HL-60 (cell line): ENCODE results near the gene ARL6IP5.
A peak's percentile ranks its signal among the peaks of the same experiment; 100 is the strongest.

Experiments used
- DNase-seq, 2 experiments: peaks; one replicate each; pipeline ENCODE4 v3.0.0-alpha.2; 2010 to 2020; ENCODE audit warnings: low read depth in 1 of 2, low spot score in 1 of 2
- H3K27ac ChIP-seq: fragments of 250-450 bp; sonication (Bioruptor Pico); replicated peaks from 2 replicates; pipeline ENCODE4 v1.5.1; 2020; ENCODE audit warnings: mild to moderate bottlenecking, moderate library complexity
- H3K27me3 ChIP-seq: fragments of 250-450 bp; sonication (Bioruptor Pico); 2 replicates; pipeline ENCODE4 v1.5.1; 2021; ENCODE audit warnings: mild to moderate bottlenecking, moderate library complexity; ENCODE audit not compliant: insufficient read depth, poor library complexity, severe bottlenecking
- H3K4me3 ChIP-seq: replicated peaks from 2 replicates; pipeline ENCODE4 v1.5.1; 2011; ENCODE audit warnings: mild to moderate bottlenecking, control low read depth, low read length; ENCODE audit not compliant: insufficient read depth
- CTCF ChIP-seq: IDR thresholded peaks from one replicate; pipeline ENCODE4 v1.5.1; 2011; ENCODE audit warnings: low read length, control low read depth, inconsistent platforms; ENCODE audit not compliant: insufficient read depth
- GABPA ChIP-seq: IDR thresholded peaks from 2 replicates; pipeline ENCODE4 v1.6.1; 2012; ENCODE audit warnings: low read depth
- POLR2AphosphoS5 ChIP-seq: IDR thresholded peaks from 2 replicates; pipeline ENCODE4 v1.6.1; 2012; ENCODE audit warnings: low read depth
- REST ChIP-seq: IDR thresholded peaks from 2 replicates; pipeline ENCODE4 v1.6.1; 2012; ENCODE audit warnings: low read depth; ENCODE audit not compliant: insufficient replicate concordance
- SPI1 ChIP-seq: IDR thresholded peaks from 2 replicates; pipeline ENCODE4 v1.6.1; 2012; ENCODE audit warnings: low read depth, mild to moderate bottlenecking, borderline replicate concordance

Gene ARL6IP5

GRCh38 chr3:69082805-69083204 lies 1.9 kb upstream of the ARL6IP5 start:
- no peak overlapping the region for H3K27ac ChIP-seq

GRCh38 chr3:69085168-69085832 lies 563 bp downstream of the ARL6IP5 start:
- DNase-seq, result peak; percentile 26 to 51
- Histone ChIP-seq H3K27me3 (no peaks in the 10 kb centered on the region), H3K4me3 (peak overlapping the region; percentile 88), H3K27ac (peak overlapping the region; percentile 75)
- no peak for TF ChIP-seq POLR2AphosphoS5
- no peak for TF ChIP-seq GABPA
- TF ChIP-seq CTCF, result no peak
- no peak for TF ChIP-seq SPI1
- TF ChIP-seq REST, result no peak

More at GRCh38 chr3:69082805-69083204, 1.9 kb upstream of the ARL6IP5 start:
- TF ChIP-seq CTCF (no peak), POLR2AphosphoS5 (no peak), GABPA (no peak), SPI1 (peak; percentile 45; the same call in 1 of the 2 replicates), REST (no peak)
- no peaks in the 10 kb centered on the region for H3K27me3 ChIP-seq
- H3K4me3 ChIP-seq, result no peak overlapping the region
- DNase-seq, result peak in 1 of 2 experiments; percentile 74

- peak; percentile 31 to 77 for DNase-seq
- H3K27me3 ChIP-seq, result no peaks in the 10 kb centered on the region
- TF ChIP-seq POLR2AphosphoS5 (no peak), GABPA (no peak), CTCF (no peak), REST (no peak), SPI1 (no peak)
- peak overlapping the region; percentile 88 for H3K4me3 ChIP-seq
- H3K27ac ChIP-seq, result peak overlapping the region; percentile 75
Measured at GRCh38 chr3:69085833-69086722, 1.3 kb downstream of the ARL6IP5 start.
